ENCODE results near the gene CYB5D1.
"Not testable (repeated sequence)": the region's sequence is repeated elsewhere in the genome, so short reads cannot be mapped to it uniquely, and the experiment has no call there.

The CYB5D1 gene

DNA sequence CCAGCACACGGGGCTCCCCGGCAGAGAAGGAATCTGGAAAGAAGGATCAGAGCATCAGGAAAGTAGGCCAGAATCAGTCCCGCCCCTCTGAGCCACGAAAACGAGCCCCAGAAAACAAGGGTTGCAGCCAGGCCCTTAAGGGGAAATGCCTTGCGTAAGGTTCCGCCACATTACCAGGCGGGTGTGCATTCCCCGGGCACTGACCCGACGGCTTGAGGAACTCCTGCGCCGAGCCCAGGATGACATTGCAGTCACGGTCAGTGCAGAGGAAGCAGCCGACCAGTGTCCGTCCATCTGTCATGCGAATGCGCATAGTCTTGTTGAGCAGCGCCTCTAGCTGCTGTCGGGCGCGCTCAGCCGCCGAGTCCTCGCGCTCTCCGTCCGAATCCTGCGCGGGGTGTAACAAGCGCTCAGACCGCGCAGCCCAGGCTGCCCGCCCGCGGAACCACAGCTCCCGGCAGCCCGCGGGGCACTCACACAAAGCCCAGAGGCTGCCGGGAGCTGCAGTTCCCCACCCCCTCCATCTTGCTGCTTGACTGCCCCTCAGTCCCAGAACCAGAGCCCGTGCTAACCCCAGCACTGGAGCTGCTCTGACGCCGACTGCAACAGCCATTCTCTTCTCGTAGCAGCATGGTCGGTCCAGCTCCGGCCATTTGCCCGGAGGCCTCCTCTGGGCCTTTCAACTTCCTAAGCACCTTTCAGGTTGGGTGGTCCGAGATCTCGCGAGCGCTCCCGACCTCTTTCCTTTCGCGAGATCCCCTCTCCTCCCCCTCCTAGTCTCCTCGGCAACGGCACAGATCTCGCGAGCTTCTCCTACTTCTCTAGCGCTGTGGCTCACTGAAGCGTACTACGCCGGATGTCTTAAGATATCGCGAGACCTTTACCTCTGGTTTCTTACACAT lies 741 bp upstream of the CYB5D1 start, which contains the start of gene NAA38:
Gene NAA38, minus strand, starts transcription at position 749 of the 902 bp plus-strand sequence. Its CDS starts 96 bp downstream, at position 653.
- DNase-seq: peak; percentile 98

DNA sequence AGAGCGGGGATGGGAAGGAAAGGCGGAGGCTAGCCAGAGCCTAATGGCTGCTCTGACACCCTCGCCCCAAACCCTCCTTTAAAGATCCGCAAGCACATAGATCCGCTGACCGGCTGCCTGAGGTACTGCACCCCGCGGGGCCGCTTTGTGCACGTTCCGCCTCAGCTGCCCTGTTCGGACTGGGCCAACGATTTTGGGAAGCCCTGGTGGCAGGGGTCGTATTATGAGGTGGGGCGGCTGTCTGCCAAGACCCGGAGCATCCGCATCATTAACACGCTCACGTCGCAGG lies 663 bp downstream of the CYB5D1 start:
- peak; percentile 52 for DNase-seq

DNA sequence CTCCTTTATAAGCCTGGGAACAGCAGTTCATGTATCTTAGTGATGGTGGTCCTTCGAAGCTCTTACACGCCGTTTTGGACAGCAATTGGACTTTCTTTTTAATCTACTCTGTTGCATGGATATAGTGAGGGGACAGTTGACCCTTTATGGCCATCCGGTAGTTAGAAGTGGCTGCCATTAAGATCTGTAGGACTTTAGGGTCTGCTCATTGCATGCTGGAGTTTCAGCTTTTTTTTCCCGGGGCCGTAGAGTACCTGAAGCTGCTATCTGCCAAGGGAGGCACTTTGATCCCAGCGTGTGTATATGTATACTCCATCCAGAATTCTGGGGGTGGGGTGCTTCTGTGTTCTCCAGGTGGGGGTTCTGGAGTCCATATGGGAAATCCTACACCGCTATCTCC lies 1.2 kb downstream of the CYB5D1 start:
- DNase-seq: no peak

DNA sequence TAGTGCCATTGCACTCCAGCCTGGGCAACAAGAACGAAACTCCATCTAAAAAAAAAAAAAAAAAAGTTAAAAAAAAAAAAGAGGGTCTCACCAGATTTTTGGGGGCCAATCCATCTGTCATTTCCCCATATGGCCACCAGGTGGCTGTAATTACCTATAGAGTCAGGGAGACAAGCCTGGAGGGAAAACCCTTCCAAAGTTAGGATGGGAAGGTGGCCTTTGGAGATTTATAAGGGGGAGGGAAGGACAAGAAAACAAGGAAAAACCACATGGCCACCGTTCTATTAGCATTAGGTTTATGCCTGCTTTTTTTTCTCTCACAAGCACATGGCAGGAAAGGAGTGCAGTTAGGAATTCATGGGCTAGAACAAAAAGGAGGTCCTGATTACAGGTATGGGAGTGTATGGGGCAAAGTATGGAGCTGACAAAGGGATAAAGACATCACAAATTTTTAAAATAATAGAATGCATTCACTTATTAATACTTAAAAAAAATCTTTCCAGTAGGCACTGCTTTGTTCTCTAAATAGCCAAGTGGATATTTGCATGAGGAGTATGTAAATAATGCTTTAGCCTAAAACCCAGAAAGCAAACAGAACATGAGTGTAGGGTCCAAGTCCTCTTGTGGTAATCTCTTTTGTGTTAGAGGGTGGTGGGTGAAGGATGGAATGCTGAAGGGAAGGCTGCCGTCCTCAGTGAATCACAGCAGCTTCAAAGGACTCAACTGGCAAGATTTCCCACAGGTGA lies 5.1 kb downstream of the CYB5D1 start:
- DNase-seq: peak; percentile 38

DNA sequence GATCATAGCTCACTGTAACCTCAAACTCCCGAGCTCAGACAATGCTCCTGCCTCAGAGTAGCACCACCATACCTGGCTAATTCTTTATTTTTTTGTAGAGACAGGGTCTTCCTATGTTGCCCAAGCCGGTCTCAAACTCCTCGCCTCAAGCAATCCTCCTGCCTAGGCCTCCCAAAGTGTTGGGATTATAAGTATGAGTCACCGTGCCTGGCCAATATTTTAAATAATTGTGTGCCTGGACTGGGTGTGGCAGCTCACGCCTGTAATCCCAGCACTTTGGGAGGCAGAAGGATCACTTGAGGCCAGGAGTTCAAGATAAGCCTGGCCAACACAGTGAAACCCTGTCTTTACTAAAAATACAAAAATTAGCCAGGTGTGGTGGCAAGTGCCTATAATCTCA lies 6.6 kb downstream of the CYB5D1 start:
- not testable (repeated sequence) for DNase-seq

DNA sequence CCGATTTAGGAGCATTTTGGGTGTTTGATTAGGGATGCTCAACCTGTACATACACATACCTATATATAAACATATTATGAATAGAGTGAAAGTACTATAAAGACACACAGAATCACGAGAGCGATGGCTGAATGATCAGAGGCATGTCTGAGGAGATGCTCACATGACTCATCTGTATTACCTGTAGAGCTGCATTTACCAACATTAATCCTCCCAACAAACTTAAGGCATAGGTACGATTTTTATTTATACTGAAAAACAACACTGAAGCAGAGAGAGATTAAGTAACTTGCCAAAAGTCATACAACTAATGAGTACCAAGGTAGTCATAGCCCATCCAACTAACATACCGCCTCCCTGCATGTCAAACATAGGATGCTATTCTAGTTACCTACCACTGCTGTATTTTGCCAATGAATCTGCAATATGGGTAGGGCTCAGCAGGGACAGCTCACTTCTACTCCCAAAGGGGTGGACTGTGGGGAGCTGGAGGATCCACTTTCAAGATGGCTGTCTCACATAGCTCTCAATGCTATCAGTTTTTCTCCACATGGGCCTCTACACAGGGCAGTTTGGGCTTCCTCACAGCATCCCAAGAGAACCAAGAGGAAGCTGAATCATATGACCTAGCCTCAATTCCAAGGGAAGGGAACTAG lies 7.3 kb downstream of the CYB5D1 start:
- no peak for DNase-seq

DNA sequence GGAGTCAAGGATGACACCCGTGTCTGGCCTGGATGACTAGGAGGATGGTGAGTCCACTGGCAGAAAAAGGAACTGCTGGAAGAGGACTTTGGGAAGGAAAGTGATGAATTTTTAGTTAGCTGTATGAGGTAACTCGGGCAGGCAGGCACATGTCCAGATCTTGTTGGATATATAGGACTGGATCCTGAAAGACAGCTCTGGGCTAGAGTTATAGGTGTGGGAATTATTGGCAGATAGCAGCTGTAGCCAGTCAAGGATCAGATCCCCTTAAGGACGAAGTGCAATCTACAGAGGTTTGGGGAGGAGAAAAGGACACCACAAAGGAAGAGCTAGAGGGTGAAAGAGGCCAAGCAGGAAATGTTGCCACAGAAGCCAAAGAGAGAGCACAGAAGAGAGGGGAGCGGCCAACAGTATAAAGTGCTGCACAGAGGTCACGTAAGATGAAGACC lies 10.1 kb downstream of the CYB5D1 start:
- DNase-seq: no peak

DNA sequence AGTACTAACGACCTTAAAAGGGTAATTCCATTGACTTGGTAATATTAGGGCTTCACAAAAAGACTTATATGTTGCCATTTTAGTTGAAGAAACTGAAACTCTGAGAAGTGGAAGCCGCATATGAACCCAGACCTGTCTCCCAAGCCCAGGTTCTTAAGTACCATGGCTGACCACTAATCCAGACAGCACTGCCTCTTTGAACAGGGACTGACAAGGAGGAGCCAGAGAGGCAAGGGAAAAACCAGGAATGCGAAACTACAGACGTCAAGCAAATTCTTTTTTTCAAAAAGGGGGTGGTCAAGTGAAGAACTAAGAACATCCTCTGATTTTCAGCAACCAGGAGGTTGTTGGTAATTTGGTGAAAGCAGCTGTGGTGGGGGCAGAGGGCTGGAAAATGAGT lies 15.2 kb downstream of the CYB5D1 start:
- no peak for DNase-seq

DNA sequence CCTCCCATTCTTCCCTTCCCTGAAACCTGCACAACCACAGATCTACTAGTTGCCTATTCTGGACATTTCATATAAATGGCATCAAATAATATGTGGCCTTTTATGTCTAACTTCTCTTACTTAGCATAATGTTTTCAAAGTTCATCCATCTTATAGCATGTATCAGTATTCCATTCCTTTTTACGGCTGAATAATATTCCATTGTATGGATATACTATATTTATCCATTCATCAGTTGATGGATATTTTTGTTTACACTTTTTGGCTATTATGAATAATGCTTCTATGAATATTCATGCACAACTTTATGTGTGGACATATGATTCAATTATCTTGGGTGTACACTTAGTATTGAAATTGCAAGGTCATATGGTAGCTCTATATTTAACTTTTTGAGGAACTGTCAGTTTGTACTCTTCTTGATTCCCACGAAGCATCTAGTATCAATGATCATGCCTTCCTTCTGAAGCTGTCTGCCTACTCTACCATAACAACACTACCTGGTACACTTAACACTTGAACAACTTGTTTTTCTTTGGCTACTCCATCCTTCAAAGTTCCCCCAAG lies 18.1 kb downstream of the CYB5D1 start:
- no peak for DNase-seq

DNA sequence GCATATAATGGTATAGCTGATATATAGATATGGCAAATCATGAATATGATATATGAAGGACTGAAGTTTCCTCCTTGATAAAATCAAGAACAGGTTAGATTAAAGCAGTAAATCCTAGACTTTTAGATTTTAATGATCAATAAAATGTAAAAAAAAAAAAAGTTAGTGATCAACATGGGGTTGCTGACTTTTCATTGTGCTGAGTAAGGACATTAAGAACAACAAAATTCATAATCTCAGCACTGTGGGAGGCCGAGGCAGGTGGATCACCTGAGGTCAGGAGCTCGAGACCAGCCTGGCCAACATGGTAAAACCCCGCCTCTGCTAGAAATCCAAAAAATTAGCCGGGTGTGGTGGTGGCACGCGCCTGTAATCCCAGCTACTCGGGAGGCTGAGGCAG lies 20.4 kb downstream of the CYB5D1 start:
- no peak for DNase-seq

DNA sequence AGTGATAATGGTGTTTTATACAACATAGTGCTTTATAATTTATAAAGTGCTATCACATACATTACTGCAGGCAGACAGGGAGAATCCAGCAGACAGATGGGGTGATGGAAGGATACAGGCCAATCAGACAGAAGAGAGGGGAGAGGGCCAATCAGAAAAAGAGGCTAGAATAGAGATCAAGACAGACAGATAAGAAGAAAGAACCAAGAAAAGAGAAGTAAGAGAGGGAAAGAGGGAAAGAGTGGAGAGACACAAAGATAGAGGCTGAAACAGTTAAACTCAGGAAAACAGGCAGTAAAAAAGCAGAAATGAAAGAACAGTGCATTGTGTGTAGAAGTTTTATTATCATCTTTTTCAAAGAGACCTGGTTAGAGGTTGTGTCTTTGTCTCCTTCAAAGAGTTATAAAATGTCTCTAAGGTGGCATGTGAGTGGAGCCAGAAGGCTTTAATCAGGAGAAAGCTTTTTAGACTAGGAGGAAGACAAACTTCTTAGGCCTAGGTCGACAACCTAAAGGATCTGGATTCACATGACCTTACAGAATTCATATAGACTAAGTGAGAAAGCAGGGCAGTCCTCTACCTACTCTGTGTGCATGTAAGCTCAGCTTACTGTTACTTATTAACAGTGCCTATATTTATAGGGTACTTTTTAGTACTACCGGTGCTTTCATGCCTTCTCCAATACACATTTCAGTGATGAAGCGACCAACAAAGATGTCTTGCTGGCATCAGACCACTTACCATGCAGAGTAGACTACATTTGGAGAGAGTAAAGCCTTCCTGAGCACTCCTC lies 22.5 kb downstream of the CYB5D1 start:
- DNase-seq: no peak

DNA sequence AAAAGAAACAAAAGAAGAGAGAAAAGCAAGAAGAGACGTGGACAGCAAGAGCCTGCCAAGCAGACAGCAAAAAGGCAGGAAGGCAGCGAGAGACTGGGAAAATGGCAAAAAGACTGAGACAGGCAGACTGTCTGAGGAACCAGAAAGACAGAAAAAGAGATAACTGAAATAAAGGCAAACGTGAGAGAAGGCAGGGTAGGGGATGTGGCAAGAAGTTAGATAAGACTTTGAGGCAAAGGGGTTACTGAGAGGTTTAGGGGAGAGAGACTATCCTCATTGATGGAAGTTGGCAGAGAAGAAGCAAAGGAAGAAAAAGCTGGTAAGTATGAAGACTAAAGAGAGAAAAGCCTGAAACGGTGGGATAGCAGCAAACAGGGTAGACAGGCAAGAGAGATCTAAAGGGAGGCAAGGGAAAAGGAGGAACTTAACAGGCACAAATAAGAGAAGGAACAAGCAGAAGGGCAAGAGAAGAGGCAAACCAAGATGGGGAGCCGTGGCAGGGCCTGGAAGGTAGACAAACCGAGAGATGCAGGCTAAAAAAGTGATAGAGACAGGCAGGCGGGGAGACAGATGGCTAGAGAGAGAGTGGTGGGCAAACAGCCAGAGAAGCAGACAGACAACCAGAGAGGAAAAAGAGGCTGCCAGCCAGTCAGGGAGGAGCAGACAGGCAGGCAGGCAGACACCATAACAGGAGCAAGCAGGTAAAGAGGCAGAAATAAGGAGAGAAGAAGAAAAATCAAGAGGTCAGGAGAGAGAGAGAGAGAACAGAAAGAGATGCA lies 23.7 kb downstream of the CYB5D1 start:
- no peak for DNase-seq

DNA sequence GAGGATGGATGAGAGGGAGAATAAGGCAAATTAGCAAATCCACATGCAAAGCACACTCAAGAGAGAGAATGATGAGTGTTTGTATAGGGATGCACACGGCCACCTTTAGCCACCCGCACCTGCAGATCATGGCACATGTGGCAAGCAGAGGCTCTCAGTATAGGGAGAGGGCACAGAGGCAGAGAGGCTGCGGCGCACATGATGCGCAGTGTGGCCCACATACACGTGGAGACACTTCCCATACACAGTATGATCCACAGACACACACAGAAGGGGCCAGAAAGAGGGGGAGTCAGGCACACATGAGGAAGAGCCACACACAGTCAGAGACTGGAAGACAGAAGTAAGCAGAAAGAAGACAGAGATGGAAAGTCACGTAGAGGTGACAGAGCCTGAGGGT lies 24.3 kb downstream of the CYB5D1 start:
- DNase-seq: no peak

DNA sequence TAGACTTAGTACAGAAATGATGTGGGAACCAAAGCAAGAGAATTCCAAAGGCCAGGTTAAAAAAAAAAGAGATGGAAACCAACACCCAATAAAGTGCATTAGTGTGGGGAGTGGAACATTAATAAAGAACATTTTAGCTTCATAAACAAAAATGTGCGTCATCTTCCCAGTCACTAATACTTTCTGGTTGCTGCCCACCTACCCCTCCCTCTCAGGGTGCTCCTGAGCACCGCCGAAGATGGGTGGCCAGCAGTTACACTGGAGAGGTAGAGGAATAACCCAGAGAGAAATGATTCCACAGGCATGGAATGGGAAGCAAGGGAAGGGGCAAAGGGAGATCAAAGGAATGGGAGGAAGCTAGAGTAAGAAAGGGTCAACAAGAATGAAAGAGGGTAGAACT lies 24.8 kb downstream of the CYB5D1 start:
- no peak for DNase-seq

DNA sequence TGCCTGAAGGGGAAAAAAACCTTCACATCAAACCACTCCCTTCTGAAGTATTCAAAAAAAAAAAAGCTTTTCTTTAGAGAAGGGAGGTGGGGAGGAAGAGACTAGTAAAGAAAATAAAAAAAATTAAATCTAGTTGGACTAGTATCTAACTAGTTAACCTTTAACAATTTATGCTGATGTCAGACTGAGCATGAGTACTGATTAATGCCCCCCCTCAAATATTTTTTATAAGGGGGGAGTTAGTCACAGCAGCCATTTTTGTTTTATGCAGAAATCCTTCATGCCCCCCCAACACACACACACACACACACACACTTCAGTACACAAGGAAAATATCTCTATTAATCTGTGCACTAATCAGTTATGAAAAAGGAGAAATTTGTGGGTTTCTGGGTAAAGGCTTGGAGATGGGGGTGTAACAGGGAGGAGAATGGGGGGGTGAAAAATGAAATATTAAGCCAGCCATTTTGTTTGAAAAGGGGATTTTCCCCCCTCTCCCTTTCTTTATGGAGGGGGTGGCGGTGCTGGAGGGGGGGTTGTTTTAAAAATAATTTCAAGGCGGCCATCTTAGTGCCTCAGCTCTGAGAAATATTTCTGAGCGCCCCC lies 26.1 kb downstream of the CYB5D1 start:
- peak; percentile 46 for DNase-seq

DNA sequence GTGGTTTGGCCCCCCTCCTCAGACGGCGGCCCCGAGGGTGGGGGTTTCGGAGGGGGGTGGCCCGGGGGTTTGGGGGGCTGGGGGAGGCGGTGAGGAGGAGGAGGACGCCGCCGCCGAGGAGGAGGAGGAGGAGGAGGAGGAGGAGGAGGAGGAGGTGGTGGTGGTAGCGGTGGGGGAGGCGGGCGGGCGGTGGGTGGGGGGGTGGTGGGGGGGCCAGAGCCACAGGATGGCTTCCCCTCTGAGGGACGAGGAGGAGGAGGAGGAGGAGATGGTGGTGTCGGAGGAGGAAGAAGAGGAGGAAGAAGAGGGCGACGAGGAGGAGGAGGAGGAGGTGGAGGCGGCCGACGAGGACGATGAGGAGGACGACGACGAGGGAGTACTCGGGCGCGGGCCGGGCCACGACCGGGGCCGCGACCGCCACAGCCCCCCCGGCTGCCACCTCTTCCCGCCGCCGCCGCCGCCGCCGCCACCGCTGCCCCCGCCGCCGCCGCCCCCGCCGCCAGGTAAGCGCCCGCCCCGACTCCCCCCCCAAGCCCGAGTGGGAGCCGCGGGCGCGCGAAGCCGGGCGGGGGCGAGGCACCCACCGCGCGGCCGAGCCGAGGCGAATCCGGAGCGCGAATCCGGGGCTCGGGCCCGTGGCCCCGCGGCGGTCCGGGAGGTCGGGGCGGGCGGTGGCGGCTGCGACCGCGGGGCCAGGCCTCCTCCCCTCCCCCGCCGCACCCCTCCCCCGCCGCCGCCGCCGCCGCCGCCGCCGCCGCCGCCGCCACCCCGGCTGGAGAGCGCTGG lies 27.0 kb downstream of the CYB5D1 start:
- DNase-seq: peak; percentile 51

DNA sequence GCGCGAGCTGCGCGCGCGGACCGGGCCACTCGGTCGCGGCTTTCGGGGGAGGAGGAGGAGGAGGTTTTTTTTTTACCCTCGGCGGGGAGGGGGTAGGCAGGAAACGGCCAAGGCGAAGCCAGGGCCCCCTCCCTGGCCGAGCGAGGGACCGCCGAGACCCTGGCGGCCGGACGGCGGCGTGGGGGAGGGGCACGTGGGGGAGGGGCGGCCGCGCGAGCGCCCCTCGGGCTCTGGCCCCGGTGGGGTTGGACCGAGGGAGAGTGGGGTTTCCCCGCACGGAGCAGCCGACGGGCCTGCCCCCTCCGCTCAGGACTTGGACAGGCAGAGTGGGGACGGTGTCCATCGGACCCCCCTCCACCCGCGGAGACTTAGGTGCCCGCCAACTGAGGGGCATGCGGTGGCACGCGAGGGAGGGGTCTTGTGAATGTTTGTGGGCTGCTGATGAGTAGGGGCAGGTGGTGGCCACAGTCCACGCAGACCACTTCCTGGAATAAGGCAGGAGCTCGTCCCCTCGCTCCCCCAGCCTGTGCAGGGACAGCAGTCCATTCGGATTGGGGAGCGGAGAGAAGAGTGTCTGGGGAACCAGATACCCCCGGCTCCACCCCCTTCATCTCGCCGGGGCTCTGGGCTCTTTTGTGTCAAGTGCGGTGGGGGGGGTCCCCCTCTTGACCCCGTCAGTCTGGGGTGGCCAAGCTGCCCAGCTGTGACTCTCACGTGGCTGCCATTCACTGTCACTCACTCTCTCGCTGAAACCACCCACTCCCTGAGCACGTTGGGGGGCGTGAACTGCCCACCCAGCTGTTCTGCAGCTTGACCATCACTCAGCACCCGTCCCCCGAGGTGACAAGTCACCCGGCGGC lies 27.8 kb downstream of the CYB5D1 start:
- DNase-seq: peak; percentile 60

DNA sequence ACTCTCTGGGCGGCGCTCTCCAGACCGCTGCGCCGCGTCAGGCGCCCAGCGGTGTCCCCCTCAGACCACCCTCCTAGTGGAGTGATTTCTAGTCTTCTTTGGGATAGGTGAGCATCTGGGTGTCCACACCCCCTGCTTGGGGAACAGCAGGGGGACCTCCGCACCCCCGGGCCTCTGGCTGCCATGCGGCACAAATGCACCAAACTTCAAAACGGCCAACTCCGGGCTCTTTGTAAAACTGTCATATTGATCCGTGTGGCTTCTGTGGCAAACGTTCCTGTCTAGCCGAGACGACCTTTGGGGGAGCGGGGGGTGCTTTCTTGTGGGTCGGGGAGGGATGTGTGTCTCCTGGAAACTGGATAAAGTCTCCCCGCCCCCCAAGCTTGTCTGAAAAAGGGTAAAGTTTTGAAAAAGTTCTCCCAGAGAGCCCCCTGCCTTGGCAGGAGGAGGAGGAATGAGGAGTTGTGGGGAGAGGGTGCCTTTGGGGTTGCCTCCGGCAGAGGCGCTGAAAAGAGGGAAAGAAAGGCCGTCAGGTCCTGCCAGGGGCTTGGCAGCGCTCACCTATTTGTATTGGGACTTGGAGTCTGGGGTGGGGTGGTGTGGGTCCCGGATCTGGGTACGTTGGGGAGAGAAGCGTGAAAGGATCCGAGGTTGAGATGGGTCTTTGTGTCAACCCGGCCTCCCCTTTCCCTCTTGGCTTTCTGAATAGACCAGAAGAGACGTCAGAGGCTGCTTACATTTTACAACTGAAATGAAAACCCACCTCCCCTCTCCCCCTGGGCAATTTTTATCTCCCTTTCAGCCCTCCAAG lies 28.6 kb downstream of the CYB5D1 start:
- DNase-seq: peak; percentile 69
